Fibroblast of pulmonary artery (primary cell): ENCODE results near the gene KHDC1L.
"Not testable (repeated sequence)": the region's sequence is repeated elsewhere in the genome, so short reads cannot be mapped to it uniquely, and the experiment has no call there.

Experiments used
- DNase-seq: peaks from one replicate; pipeline ENCODE4 v3.0.0-alpha.2; 2010; ENCODE audit warnings: low read depth
- H3K4me3 ChIP-seq: replicated peaks from 2 replicates; pipeline ENCODE4 v1.5.1; 2011; ENCODE audit warnings: low read depth, mild to moderate bottlenecking, control low read depth, low read length, moderate library complexity
- TF ChIP-seq, protein P1 (sequence below): IDR thresholded peaks from 2 replicates; pipeline ENCODE4 v1.5.1; 2011; ENCODE audit warnings: mild to moderate bottlenecking, control low read depth, low read length, inconsistent platforms; ENCODE audit errors: missing control alignments

KHDC1L gene

GRCh38 chr6:73252703-73253102 lies 27.4 kb upstream of the KHDC1L start:
- no peak overlapping the region for H3K4me3 ChIP-seq
- TF ChIP-seq, protein P1, sequence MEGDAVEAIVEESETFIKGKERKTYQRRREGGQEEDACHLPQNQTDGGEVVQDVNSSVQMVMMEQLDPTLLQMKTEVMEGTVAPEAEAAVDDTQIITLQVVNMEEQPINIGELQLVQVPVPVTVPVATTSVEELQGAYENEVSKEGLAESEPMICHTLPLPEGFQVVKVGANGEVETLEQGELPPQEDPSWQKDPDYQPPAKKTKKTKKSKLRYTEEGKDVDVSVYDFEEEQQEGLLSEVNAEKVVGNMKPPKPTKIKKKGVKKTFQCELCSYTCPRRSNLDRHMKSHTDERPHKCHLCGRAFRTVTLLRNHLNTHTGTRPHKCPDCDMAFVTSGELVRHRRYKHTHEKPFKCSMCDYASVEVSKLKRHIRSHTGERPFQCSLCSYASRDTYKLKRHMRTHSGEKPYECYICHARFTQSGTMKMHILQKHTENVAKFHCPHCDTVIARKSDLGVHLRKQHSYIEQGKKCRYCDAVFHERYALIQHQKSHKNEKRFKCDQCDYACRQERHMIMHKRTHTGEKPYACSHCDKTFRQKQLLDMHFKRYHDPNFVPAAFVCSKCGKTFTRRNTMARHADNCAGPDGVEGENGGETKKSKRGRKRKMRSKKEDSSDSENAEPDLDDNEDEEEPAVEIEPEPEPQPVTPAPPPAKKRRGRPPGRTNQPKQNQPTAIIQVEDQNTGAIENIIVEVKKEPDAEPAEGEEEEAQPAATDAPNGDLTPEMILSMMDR = no peak
- DNase-seq = no peak

- no peak for DNase-seq
- TF ChIP-seq, protein P1 = no peak
- H3K4me3 ChIP-seq = no peak overlapping the region
These were observed 24.7 kb upstream of the KHDC1L start for GRCh38 chr6:73250016-73250415.

DNA sequence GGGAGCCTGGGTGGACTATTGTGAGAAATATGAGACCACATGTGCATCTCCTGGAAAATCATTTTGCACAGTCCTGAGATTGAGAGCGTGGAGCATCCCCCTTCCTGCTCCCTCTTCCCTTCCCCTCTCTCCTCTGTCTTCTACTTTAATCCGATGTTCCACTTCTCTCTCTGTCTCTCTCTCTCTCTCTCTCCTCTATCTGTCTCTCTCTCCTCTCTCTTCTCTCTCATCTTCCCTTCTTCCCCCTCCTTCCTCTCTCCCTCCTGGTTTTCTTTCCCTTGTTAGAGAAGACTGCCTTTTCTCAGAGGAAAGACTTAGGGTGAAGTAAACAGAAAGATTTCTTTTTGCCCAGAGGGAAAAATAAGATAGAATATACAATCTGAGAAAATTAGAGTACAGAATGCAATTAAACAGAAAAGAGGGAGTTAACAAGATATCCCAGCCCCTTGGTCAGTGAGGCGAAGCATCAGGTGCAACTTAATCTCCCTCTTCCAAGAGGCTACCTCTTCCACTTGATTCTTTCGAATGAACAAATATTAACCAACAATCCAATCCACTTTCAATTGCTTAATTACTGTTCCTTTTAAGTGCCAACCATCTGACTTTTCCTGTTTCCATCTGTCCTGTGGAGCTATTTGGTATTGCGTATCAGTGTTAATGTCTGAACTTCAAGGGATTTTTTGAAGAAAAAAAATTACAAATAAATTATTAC lies 23.1 kb upstream of the KHDC1L start:
- no peak for DNase-seq
- TF ChIP-seq, protein P1 = no peak
- no peak overlapping the region for H3K4me3 ChIP-seq

DNA sequence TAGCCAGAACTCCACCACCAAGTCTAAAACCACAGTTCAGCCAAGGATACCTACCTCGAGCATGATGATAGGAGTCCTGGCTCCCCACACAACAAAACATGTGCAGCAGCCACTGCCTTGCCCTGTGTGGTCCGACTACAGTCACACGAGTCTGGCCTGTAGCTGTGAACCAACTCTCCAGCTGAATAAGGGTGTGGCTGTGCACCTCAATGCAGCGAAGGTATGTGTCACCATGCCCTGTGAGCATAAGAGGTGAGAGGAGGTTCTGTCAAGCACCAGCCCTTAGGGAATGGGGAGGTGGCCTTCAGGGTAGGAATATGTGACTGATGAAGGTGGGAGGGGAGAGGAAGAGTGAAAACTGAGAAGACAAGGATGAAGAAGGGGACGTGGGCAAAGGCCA lies 16.7 kb upstream of the KHDC1L start:
- H3K4me3 ChIP-seq = no peak overlapping the region
- DNase-seq = no peak
- TF ChIP-seq, protein P1 = no peak

- H3K4me3 ChIP-seq = no peak overlapping the region
- DNase-seq = no peak
- TF ChIP-seq, protein P1 = no peak
These were observed 15.4 kb upstream of the KHDC1L start for GRCh38 chr6:73240730-73241129.

DNA sequence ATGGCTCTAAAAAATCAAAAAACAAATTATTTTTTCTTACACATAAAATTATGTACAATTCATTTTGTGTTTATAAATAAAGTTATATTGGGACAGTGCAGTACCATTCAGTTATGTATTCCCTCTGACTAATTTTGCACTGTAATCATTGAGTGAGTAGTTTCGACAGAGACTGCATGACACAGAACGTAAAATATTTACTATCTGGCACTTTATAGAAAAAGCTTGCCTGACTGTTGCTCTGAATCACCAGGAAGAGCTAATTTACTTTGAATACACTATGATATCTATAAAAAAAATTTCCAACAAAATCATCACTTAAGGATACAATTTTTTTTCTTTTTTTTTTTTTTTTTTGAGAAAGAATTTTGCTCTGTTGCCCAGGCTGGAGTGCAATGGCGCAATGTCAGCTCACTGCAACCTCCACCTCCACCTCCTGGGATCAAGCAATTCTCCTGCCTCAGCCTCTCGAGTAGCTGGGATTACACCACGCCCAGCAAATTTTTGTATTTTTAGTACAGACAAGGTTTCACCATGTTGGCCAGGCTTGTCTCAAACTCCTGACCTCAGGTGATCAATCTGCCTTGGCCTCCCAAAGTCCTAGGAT lies 11.0 kb upstream of the KHDC1L start:
- peak; percentile 85 for DNase-seq
- no peak overlapping the region for H3K4me3 ChIP-seq
- TF ChIP-seq, protein P1 = no peak

DNA sequence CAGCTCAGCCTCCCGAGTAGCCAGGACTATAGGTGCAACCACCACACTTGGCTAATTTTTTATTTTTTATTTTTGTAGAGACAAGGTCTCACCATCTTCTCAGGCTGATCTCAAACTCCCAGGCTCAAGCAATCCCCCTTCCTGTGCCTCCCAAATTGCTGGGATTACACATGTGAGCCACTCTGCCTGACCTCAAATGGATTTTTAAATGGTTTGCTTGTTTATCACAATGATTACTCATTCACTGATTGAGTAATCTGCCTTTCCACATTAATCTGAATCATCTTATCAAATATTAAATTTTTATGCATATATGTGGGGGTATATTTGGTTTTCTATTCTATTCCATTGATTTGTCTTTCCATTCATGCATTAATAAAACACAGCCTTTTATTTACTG lies 9.4 kb upstream of the KHDC1L start:
- peak; percentile 60 for DNase-seq
- TF ChIP-seq, protein P1 = no peak
- H3K4me3 ChIP-seq = no peak overlapping the region

DNA sequence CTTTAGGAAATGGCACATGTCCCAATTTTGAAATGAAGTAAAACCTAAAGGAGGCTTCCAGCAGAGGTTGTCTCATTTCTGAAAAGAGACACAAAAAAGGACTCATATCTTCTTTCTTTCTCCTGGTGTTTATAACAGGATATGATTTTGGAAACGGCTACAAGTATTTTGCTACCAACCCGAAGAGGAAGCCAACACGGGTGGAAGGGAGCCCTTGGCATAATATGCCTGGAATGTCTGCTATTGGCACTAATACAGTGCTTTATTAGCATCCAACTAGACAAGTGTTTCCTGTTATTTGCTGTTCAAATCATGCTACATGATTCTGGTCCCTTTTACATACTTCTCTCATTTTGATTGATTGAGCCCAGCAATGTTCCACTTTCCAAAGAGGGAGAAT lies 8.7 kb upstream of the KHDC1L start:
- H3K4me3 ChIP-seq = not testable (repeated sequence)
- peak; percentile 12 for DNase-seq
